Heart left ventricle (tissue), 13 donors: ENCODE measurements around the gene RAD51B.

Experiments
- CTCF ChIP-seq, 12 donors: fragments of 200-600 bp; sonication (generic) in 4 of 12; IDR thresholded peaks; one replicate each; pipeline versions ENCODE4 v1.5.0 to v1.8.0; 2018 to 2022; ENCODE audit warnings: antibody characterized with exemption in 12 of 12, mild to moderate bottlenecking in 5 of 12
- POLR2A ChIP-seq, 2 donors: fragments of 450-650 bp; IDR thresholded peaks; one replicate each; pipeline ENCODE4 v1.6.1; 2017; ENCODE audit warnings: antibody characterized with exemption in 2 of 2, mild to moderate bottlenecking in 2 of 2, moderate library complexity in 2 of 2
- donor health status: ischemic (EF 13 %, LVEDD 7.1; RV severe dilation, severe dysfunction).
- donor health status: DM: no; HTN: yes; CAD: no.
- donor health status: DM: no; HTN: no; CAD: no.
- donor health status: ischemic (EF 25% LVEDD 6.9; RV normal size, moderate dysfunction).
- donor health status: ischemic (EF 25% LVEDD 5.7; RV mildly dilated, moderate dysfunction).
- donor health status: ischemic (EF 35%, LVEDD 5.7; RV mildly dilated, moderate dysfunction).
- donor health status: nonischemic (EF 11% LVEDD 7.7; RV severe dilation, severe dysfunction).
- donor health status: DM: yes; HTN: yes; CAD: no.
- donor health status: PGD.
- donor health status: ischemic (EF 29% LVEDD 5.4; RV normal size, mild dysfunction).
- donor health status: nonischemic (EF 23%, LVEDD 6.1; RV moderate dilation, normal function).

GRCh38 chr14:68713782-68714181, 894.2 kb downstream of the RAD51B start:
- TF ChIP-seq CTCF (IDR thresholded peaks at IDR 0.05) (no peak), POLR2A (IDR thresholded peaks at IDR 0.05) (no peak)
